ENCODE results near the gene TLR4. TPM values are rescaled to one million over a fixed set of nuclear protein-coding genes. Genes with fewer than 3 reads are reported as not detected.

The TLR4 gene
- total and polyA plus RNA-seq, 9 of the 15 experiments (the other 6 are each of a cell fraction or from before 2014, with no cell fraction given), result 0.02 TPM; not detected in 8

DNA sequence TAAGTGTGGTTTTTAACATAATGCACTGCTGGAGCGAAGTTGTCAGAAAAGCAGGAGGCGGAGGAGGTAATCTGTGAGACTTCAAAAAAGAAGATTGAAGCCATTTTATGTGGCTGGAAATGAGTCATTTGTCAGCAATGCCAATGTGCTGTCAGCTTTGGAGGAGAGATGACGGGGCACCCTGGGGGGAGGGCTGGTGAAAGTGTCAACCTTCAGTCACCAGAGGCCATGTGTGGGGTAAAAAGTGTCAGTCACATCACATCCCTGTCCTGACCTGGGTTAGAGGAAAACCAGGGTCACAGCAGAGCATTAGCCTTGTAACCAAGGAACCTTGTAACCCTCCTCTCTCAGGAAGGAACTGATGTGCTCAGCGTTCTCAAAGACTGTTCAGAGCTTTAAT, 59.1 kb downstream of the TLR4 start:
- no peak for FAIRE-seq
- H3K4me2 ChIP-seq (ENCODE audit: insufficient read depth, low read length), result no peak overlapping the region
- H3K27ac ChIP-seq (ENCODE audit: extremely low read depth, low read depth, low read length), result no peak overlapping the region
- H3K9ac ChIP-seq (ENCODE audit: insufficient read depth in 1 of 2, low read depth in 2 of 2, low read length in 2 of 2), result no peak overlapping the region
- 0% methylated on average over 4 of the region's 4 CpGs for WGBS (ENCODE audit: insufficient coverage, low coverage, missing lambda C conversion rate)
- no peak overlapping the region for H2AFZ ChIP-seq (ENCODE audit: low read depth, low read length)
- no peak for ATAC-seq
- ChIA-PET POLR2A (interaction anchor here (0.6 kb wide), 2 partner anchors 10 to 1232 kb away, joined by 3 read pairs; no protein-coding TSS in a partner anchor), CTCF (ENCODE audit: low intra/inter-chr PET ratio) (no interaction called here)
- H3K27me3 ChIP-seq (ENCODE audit: control insufficient read depth in 2 of 2, insufficient read depth in 2 of 2, low read length in 2 of 2), result no peaks in the 10 kb centered on the region
- no peaks in the 10 kb centered on the region for H3K36me3 ChIP-seq (ENCODE audit: control insufficient read depth, insufficient read depth, low read length)
- no peaks in the 10 kb centered on the region for H4K20me1 ChIP-seq (replicated peaks; ENCODE audit: control insufficient read depth, insufficient read depth, low read length)
- H3K4me1 ChIP-seq (replicated peaks in 1 of 2; ENCODE audit: control insufficient read depth in 2 of 2, insufficient read depth in 2 of 2, low read length in 2 of 2), result no peaks in the 10 kb centered on the region
- H3K9me3 ChIP-seq (replicated peaks; ENCODE audit: control insufficient read depth, insufficient read depth, low read depth, low read length), result no peaks in the 10 kb centered on the region
- in situ Hi-C loops (cut with MboI), result no loop called here
- intact Hi-C loops (cut with micrococcal nuclease), result no loop called here
- no peaks in the 10 kb centered on the region for H3K79me2 ChIP-seq (ENCODE audit: control insufficient read depth, insufficient read depth, low read length)
- H3K4me3 ChIP-seq, result no peak overlapping the region
- H3K9me1 ChIP-seq (ENCODE audit: control insufficient read depth, insufficient read depth, low read length), result no peaks in the 10 kb centered on the region
- BruUV-seq (replicated peaks), result no TSS peak
- DNase-seq (ENCODE audit: extremely low read depth in 1 of 4, low spot score in 3 of 4), result no peak
- TF ChIP-seq ETV6 (IDR thresholded peaks at IDR 0.05; ENCODE audit: borderline replicate concordance in 1 of 2, low read depth in 2 of 2, low read length in 1 of 2) (no peak), ETV6 (CRISPR knock-in tag; IDR thresholded peaks at IDR 0.05; ENCODE audit: borderline replicate concordance) (no peak), KLF1 (tag; IDR thresholded peaks at IDR 0.05) (no peak), RB1 (IDR thresholded peaks at IDR 0.05; ENCODE audit: low read depth) (no peak), HMGXB4 (CRISPR knock-in tag; IDR thresholded peaks at IDR 0.05) (no peak), ID3 (CRISPR knock-in tag; IDR thresholded peaks at IDR 0.05) (no peak), ID3 (tag; IDR thresholded peaks at IDR 0.05) (no peak), KDM5B (IDR thresholded peaks at IDR 0.05; ENCODE audit: insufficient replicate concordance, low read depth, low read length) (no peak), SMC3 (conservative IDR thresholded peaks at IDR 0.05; ENCODE audit: insufficient read depth, low read depth, low read length) (no peak), NR2C2 (CRISPR knock-in tag; IDR thresholded peaks at IDR 0.05) (no peak), NR2C2 (tag; IDR thresholded peaks at IDR 0.05) (no peak), HLTF (IDR thresholded peaks at IDR 0.05) (no peak), BCL6 (CRISPR knock-in tag; IDR thresholded peaks at IDR 0.05) (no peak), ZNF512 (tag; IDR thresholded peaks at IDR 0.05) (no peak), ZBED1 (IDR thresholded peaks at IDR 0.05) (no peak), ZNF280B (CRISPR knock-in tag; IDR thresholded peaks at IDR 0.05) (no peak)
- TF ChIP-seq, protein P1, sequence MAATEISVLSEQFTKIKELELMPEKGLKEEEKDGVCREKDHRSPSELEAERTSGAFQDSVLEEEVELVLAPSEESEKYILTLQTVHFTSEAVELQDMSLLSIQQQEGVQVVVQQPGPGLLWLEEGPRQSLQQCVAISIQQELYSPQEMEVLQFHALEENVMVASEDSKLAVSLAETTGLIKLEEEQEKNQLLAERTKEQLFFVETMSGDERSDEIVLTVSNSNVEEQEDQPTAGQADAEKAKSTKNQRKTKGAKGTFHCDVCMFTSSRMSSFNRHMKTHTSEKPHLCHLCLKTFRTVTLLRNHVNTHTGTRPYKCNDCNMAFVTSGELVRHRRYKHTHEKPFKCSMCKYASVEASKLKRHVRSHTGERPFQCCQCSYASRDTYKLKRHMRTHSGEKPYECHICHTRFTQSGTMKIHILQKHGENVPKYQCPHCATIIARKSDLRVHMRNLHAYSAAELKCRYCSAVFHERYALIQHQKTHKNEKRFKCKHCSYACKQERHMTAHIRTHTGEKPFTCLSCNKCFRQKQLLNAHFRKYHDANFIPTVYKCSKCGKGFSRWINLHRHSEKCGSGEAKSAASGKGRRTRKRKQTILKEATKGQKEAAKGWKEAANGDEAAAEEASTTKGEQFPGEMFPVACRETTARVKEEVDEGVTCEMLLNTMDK (IDR thresholded peaks at IDR 0.05; ENCODE audit: borderline replicate concordance, insufficient read depth, low read depth, low read length, poor library complexity, severe bottlenecking), result no peak

Data from K562 (cell line).